HepG2 (cell line): ENCODE measurements around the gene LRRN3. TPM values are rescaled to one million over a fixed set of nuclear protein-coding genes. Genes with fewer than 3 reads are reported as not detected.

Source experiments
- ATAC-seq: fragments of 200-7000 bp; cut with Tn5 transposase; 3 replicates; pipeline ENCODE4 v1.9.1; 2020; ENCODE audit warnings: mild to moderate bottlenecking, moderate library complexity
- BruUV-seq: library from RNA; stranded (reverse); fragments of 400-500 nt; replicated peaks from 2 replicates; lab custom pipeline; 2021; lab: Mats Ljungman, UMichigan
- CTCF ChIA-PET: fragments of 300-600 bp; formaldehyde crosslinking; extraction: SDS; loops from one replicate; lab custom pipeline; 2021; ENCODE audit warnings: low total read pairs, inconsistent platforms, low intra/inter-chr PET ratio; lab: Yijun Ruan, JAX
- POLR2A ChIA-PET: fragments of 350-600 bp; sonication (Branson Sonifier 250); formaldehyde crosslinking; loops from one replicate; lab custom pipeline; 2020; ENCODE audit warnings: antibody characterized with exemption, inconsistent platforms; lab: Yijun Ruan, JAX
- DNase-seq: peaks from one replicate; pipeline ENCODE4 v3.0.0-alpha.2; 2015; ENCODE audit warnings: low spot score
- FAIRE-seq: peaks from 3 replicates; lab custom pipeline; 2011; peaks lifted over from hg19 to GRCh38; lab: Jason Lieb, UNC
- H2AFZ ChIP-seq: one replicate; pipeline ENCODE4 v1.6.1; 2011; ENCODE audit warnings: low read length, inconsistent platforms
- H3K27ac ChIP-seq: fragments of 300-600 bp; 3 replicates; pipeline ENCODE4 v1.8.0; 2011; ENCODE audit warnings: mixed run types, mild to moderate bottlenecking, mixed read lengths, low read length, inconsistent platforms; ENCODE audit not compliant: insufficient read depth; ENCODE audit errors: extremely low read length
- H3K27me3 ChIP-seq, 2 experiments: fragments of 200-600 bp in 1 of 2; 2 replicates in 1 of 2; 3 replicates in 1 of 2; pipeline versions ENCODE4 v1.6.0 to v1.8.0; 2011; ENCODE audit warnings: low read length in 2 of 2, mild to moderate bottlenecking in 2 of 2, moderate library complexity in 2 of 2, inconsistent platforms in 1 of 2; ENCODE audit not compliant: insufficient read depth in 2 of 2, control insufficient read depth in 1 of 2
- H3K36me3 ChIP-seq, 2 experiments: fragments of 200-600 bp in 1 of 2; replicated peaks in 1 of 2; 2 replicates in 1 of 2; 3 replicates in 1 of 2; pipeline versions ENCODE4 v1.5.1 to v1.8.0; 2011; ENCODE audit warnings: low read length in 2 of 2, inconsistent platforms in 1 of 2; ENCODE audit not compliant: insufficient read depth in 2 of 2, control insufficient read depth in 1 of 2
- H3K4me1 ChIP-seq: 2 replicates; pipeline ENCODE4 v1.5.1; 2012; ENCODE audit warnings: low read length, inconsistent platforms; ENCODE audit not compliant: insufficient read depth
- H3K4me2 ChIP-seq: 2 replicates; pipeline ENCODE4 v1.6.0; 2011; ENCODE audit warnings: low read depth, low read length, inconsistent platforms
- H3K4me3 ChIP-seq, 3 experiments: fragments of 200-600 bp in 1 of 3; sonication (generic), shearing (Covaris generic) in 1 of 3; replicated peaks in 1 of 3; 2 replicates each; pipeline ENCODE4 v1.5.1; 2011 to 2016; ENCODE audit warnings: low read length in 3 of 3, inconsistent platforms in 2 of 3, low read depth in 2 of 3, mild to moderate bottlenecking in 2 of 3, control low read depth in 1 of 3, mixed read lengths in 1 of 3; ENCODE audit not compliant: insufficient read depth in 1 of 3
- H3K79me2 ChIP-seq: one replicate; pipeline ENCODE4 v1.6.1; 2011; ENCODE audit warnings: low read length, inconsistent platforms; ENCODE audit not compliant: insufficient read depth
- H3K9ac ChIP-seq: 2 replicates; pipeline ENCODE4 v1.6.0; 2011; ENCODE audit warnings: mild to moderate bottlenecking, low read depth, low read length, inconsistent platforms; ENCODE audit not compliant: insufficient read depth
- H3K9me3 ChIP-seq: 2 replicates; pipeline ENCODE4 v1.5.1; 2012; ENCODE audit warnings: mild to moderate bottlenecking, low read length
- H4K20me1 ChIP-seq: 2 replicates; pipeline ENCODE4 v1.6.0; 2011; ENCODE audit warnings: inconsistent platforms, mild to moderate bottlenecking, low read length, moderate library complexity; ENCODE audit not compliant: insufficient read depth
- HCFC1 ChIP-seq: fragments of 150-350 bp; IDR thresholded peaks from 2 replicates; pipeline ENCODE4 v1.6.1; 2014; ENCODE audit warnings: low read depth, low read length
- HOXA7 ChIP-seq: sonication (generic); formaldehyde crosslinking; IDR thresholded peaks from 2 replicates; pipeline ENCODE4 v1.8.1; 2022; ENCODE audit warnings: mild to moderate bottlenecking, missing genetic modification reagents, moderate library complexity
- MYC ChIP-seq: sonication (generic); formaldehyde crosslinking; IDR thresholded peaks from 2 replicates; pipeline ENCODE4 v1.9.0; 2021; ENCODE audit warnings: missing genetic modification reagents, borderline replicate concordance
- SCMH1 ChIP-seq: sonication (generic); formaldehyde crosslinking; IDR thresholded peaks from 2 replicates; pipeline ENCODE4 v1.9.0; 2021; ENCODE audit warnings: missing genetic modification reagents, mild to moderate bottlenecking, borderline replicate concordance
- TEAD3 ChIP-seq: optimal IDR thresholded peaks from 2 replicates; pipeline ENCODE3; 2016; ENCODE audit warnings: borderline replicate concordance
- ZNF468 ChIP-seq: sonication (generic); formaldehyde crosslinking; IDR thresholded peaks from 2 replicates; pipeline ENCODE4 v1.8.0; 2022; ENCODE audit warnings: mild to moderate bottlenecking, moderate library complexity, missing genetic modification reagents
- ZNF773 ChIP-seq: sonication (generic); formaldehyde crosslinking; IDR thresholded peaks from 2 replicates; pipeline ENCODE4 v1.4.0; 2020; ENCODE audit warnings: missing genetic modification reagents, borderline replicate concordance
- ZSCAN21 ChIP-seq: sonication (generic); formaldehyde crosslinking; IDR thresholded peaks from 2 replicates; pipeline ENCODE4 v1.8.0; 2022; ENCODE audit warnings: mild to moderate bottlenecking, missing genetic modification reagents, moderate library complexity, borderline replicate concordance
- WGBS: methylation state at CpG from one replicate; pipeline ENCODE4 v1.1.6; 2017; ENCODE audit warnings: low lambda C conversion rate; 5-methylcytosine and 5-hydroxymethylcytosine counted together
- in situ Hi-C: cut with HindIII; loops from 2 replicates; pipeline ENCODE4 v1.10.0; 2017; ENCODE audit warnings: low pct_unique_long_range_greater_than_20kb; ENCODE audit not compliant: extremely low pct_ligation_motif_present
- intact Hi-C: fragments of 100-400 bp; cut with micrococcal nuclease; formaldehyde crosslinking; loops from one replicate; pipeline ENCODE4 v1.10.0; 2022; ENCODE audit not compliant: unreplicated experiment
- polyA plus RNA-seq, 8 experiments: library from polyadenylated mRNA; depleted of rRNA in 3 of 8; stranded (reverse) in 7 of 8; unstranded in 1 of 8; fragments of >200 nt; fragmentation: Illumina TruSeq in 4 of 8; extraction: Trizol in 4 of 8; gene quantifications; 2 replicates each; pipeline versions ENCODE4 v1.2.1 to v1.2.3, GENCODE V29; 2011 to 2016; ENCODE audit warnings: low read depth in 4 of 8, missing spikeins in 1 of 8, mixed read lengths in 1 of 8; ENCODE audit not compliant: insufficient read depth in 1 of 8
- total RNA-seq, 5 experiments: library from RNA; depleted of rRNA; stranded (reverse); fragments of >200 nt; fragmentation: Illumina TruSeq; extraction: Trizol; gene quantifications; 2 replicates each; pipeline ENCODE4 v1.2.3, GENCODE V29; 2016; ENCODE audit warnings: low read depth in 1 of 5
- TF ChIP-seq, protein P1 (sequence below): sonication (generic); formaldehyde crosslinking; IDR thresholded peaks from 2 replicates; pipeline ENCODE4 v1.8.0; 2022; ENCODE audit warnings: missing genetic modification reagents, mild to moderate bottlenecking, borderline replicate concordance
- TF ChIP-seq, protein P2 (sequence below): sonication (generic); formaldehyde crosslinking; IDR thresholded peaks from 2 replicates; pipeline ENCODE4 v1.5.0; 2020; ENCODE audit warnings: missing genetic modification reagents
- TF ChIP-seq, protein P3 (sequence below): sonication (generic); formaldehyde crosslinking; IDR thresholded peaks from 2 replicates; pipeline ENCODE4 v1.5.1; 2020; ENCODE audit warnings: missing genetic modification reagents, mild to moderate bottlenecking, borderline replicate concordance
- TF ChIP-seq, protein P4 (sequence below): sonication (generic); formaldehyde crosslinking; IDR thresholded peaks from 2 replicates; pipeline ENCODE4 v1.5.0; 2020; ENCODE audit warnings: missing genetic modification reagents

LRRN3 gene
- total and polyA plus RNA-seq, 2 of the 13 experiments (the other 11 are each of a cell fraction or from before 2014, with no cell fraction given), result 0.07 TPM; not detected in 1

DNA sequence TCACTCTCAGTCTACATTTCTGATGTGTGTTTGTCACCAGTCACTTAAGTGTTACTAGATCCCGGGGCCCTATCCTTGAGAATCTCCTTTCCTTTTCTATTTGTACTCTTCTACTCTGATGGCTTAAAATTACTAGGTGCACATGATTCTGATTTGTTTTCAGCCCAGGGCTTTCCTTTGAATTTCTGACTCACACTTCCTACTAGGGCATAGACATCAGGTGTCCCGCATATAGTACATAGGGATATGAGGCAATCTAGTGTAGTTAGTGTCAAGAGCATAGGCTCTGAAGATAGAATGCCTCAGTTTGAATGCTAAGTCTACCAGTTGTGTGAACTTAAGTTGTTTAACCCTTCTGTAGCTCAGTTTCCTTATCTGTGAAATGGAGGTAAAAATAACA, 49.4 kb upstream of the LRRN3 start:
- Histone ChIP-seq H3K9me3 (no peaks in the 10 kb centered on the region), H3K4me3 (no peak overlapping the region)
- TF ChIP-seq, protein P1, sequence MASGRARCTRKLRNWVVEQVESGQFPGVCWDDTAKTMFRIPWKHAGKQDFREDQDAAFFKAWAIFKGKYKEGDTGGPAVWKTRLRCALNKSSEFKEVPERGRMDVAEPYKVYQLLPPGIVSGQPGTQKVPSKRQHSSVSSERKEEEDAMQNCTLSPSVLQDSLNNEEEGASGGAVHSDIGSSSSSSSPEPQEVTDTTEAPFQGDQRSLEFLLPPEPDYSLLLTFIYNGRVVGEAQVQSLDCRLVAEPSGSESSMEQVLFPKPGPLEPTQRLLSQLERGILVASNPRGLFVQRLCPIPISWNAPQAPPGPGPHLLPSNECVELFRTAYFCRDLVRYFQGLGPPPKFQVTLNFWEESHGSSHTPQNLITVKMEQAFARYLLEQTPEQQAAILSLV, result no peak
- TF ChIP-seq SCMH1 (CRISPR knock-in tag), result no peak
- no peak for TF ChIP-seq MYC (CRISPR knock-in tag)
- TF ChIP-seq ZNF468 (CRISPR knock-in tag), result no peak
- no peak for TF ChIP-seq ZSCAN21 (CRISPR knock-in tag)
- TF ChIP-seq, protein P2, sequence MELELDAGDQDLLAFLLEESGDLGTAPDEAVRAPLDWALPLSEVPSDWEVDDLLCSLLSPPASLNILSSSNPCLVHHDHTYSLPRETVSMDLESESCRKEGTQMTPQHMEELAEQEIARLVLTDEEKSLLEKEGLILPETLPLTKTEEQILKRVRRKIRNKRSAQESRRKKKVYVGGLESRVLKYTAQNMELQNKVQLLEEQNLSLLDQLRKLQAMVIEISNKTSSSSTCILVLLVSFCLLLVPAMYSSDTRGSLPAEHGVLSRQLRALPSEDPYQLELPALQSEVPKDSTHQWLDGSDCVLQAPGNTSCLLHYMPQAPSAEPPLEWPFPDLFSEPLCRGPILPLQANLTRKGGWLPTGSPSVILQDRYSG (CRISPR knock-in tag), result no peak
- TF ChIP-seq HCFC1, result no peak
- TF ChIP-seq, protein P3, sequence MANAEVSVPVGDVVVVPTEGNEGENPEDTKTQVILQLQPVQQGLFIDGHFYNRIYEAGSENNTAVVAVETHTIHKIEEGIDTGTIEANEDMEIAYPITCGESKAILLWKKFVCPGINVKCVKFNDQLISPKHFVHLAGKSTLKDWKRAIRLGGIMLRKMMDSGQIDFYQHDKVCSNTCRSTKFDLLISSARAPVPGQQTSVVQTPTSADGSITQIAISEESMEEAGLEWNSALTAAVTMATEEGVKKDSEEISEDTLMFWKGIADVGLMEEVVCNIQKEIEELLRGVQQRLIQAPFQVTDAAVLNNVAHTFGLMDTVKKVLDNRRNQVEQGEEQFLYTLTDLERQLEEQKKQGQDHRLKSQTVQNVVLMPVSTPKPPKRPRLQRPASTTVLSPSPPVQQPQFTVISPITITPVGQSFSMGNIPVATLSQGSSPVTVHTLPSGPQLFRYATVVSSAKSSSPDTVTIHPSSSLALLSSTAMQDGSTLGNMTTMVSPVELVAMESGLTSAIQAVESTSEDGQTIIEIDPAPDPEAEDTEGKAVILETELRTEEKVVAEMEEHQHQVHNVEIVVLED (CRISPR knock-in tag), result no peak
- TF ChIP-seq TEAD3 (CRISPR knock-in tag), result no peak
- TF ChIP-seq, protein P4, sequence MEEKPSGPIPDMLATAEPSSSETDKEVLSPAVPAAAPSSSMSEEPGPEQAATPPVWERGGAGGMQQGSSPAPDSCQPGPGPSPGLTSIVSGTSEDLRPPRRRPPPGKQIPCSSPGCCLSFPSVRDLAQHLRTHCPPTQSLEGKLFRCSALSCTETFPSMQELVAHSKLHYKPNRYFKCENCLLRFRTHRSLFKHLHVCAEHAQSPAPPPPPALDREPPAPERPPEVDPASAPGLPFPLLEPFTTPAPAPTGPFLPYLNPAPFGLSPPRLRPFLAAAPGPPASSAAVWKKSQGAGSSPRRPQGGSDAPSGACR (CRISPR knock-in tag), result no peak
- TF ChIP-seq HOXA7 (CRISPR knock-in tag), result no peak
- no peak for TF ChIP-seq ZNF773
- TF ChIP-seq, all 625 proteins: peak for 0
- no peaks in the 10 kb centered on the region for H3K27me3 ChIP-seq
- H2AFZ ChIP-seq, result no peak overlapping the region
- WGBS, result 44% methylated on average over 2 of the region's 2 CpGs
- POLR2A ChIA-PET, result no interaction called here
- H3K9ac ChIP-seq, result no peak overlapping the region
- FAIRE-seq (no peak), ATAC-seq (no peak), DNase-seq (no peak)
- peaks cover 15% of the 10 kb centered on the region for H3K4me1 ChIP-seq
- in situ Hi-C loops (no loop called here), intact Hi-C loops (no loop called here)
- no peak overlapping the region for H3K27ac ChIP-seq
- H3K4me2 ChIP-seq, result no peak overlapping the region
- no peaks in the 10 kb centered on the region for H4K20me1 ChIP-seq
- CTCF ChIA-PET, result no interaction called here
- no peaks in the 10 kb centered on the region for H3K79me2 ChIP-seq
- no peaks in the 10 kb centered on the region for H3K36me3 ChIP-seq
- no TSS peak for BruUV-seq
